Endothelial cell of umbilical vein (primary cell): ENCODE results near the gene GUK1. TPM values are rescaled to one million over a fixed set of nuclear protein-coding genes. Genes with fewer than 3 reads are reported as not detected.
A peak's percentile ranks its signal among the peaks of the same experiment; 100 is the strongest.

Experiments
- BruUV-seq: library from RNA; stranded (reverse); fragments of 400-500 nt; replicated peaks from 2 replicates; lab custom pipeline; 2021; lab: Mats Ljungman, UMichigan
- CTCF ChIA-PET: fragments of 300-600, 350-600 bp; sonication (Branson Sonifier 250); formaldehyde crosslinking; loops from one replicate; lab custom pipeline; 2021; ENCODE audit warnings: antibody characterized with exemption, inconsistent platforms; lab: Charles Lee
- POLR2A ChIA-PET: fragments of 300-600, 350-600 bp; sonication (Branson Sonifier 250); formaldehyde crosslinking; loops from one replicate; lab custom pipeline; 2021; ENCODE audit warnings: antibody characterized with exemption, inconsistent platforms; lab: Charles Lee
- DNase-seq: peaks from one replicate; pipeline ENCODE4 v3.0.0-alpha.2; 2011; ENCODE audit warnings: low read depth, low spot score
- FAIRE-seq: peaks from 2 replicates; lab custom pipeline; 2011; peaks lifted over from hg19 to GRCh38; lab: Jason Lieb, UNC
- H2AFZ ChIP-seq: 2 replicates; pipeline ENCODE4 v1.6.0; 2012; ENCODE audit warnings: low read depth, low read length, control low read depth, inconsistent platforms
- H3K27ac ChIP-seq: 2 replicates; pipeline ENCODE4 v1.5.1; 2011; ENCODE audit warnings: low read depth, mild to moderate bottlenecking, control low read depth, low read length, moderate library complexity; ENCODE audit not compliant: insufficient read depth
- H3K27me3 ChIP-seq, 2 experiments: 2 replicates each; pipeline versions ENCODE4 v1.6.0 to v1.6.1; 2011; ENCODE audit warnings: low read length in 2 of 2, mixed read lengths in 1 of 2; ENCODE audit not compliant: control insufficient read depth in 2 of 2, insufficient read depth in 2 of 2
- H3K36me3 ChIP-seq, 2 experiments: 2 replicates in 1 of 2; 3 replicates in 1 of 2; pipeline ENCODE4 v1.5.1; 2011; ENCODE audit warnings: low read length in 2 of 2, mild to moderate bottlenecking in 1 of 2, moderate library complexity in 1 of 2; ENCODE audit not compliant: control insufficient read depth in 2 of 2, insufficient read depth in 2 of 2; ENCODE audit errors: extremely low read depth in 1 of 2
- H3K4me1 ChIP-seq: 3 replicates; pipeline ENCODE4 v1.5.1; 2011; ENCODE audit warnings: mild to moderate bottlenecking, low read length; ENCODE audit not compliant: control insufficient read depth, insufficient read depth; ENCODE audit errors: extremely low read depth
- H3K4me2 ChIP-seq: 2 replicates; pipeline ENCODE4 v1.6.1; 2011; ENCODE audit warnings: low read length, control low read depth, mixed read lengths; ENCODE audit not compliant: insufficient read depth
- H3K4me3 ChIP-seq, 3 experiments: fragments of 200-600 bp in 1 of 3; sonication (generic), shearing (Covaris generic) in 1 of 3; replicated peaks in 1 of 3; 2 replicates each; pipeline ENCODE4 v1.5.1; 2011 to 2016; ENCODE audit warnings: control low read depth in 3 of 3, low read length in 3 of 3, mild to moderate bottlenecking in 2 of 3, inconsistent platforms in 1 of 3, low read depth in 1 of 3, moderate library complexity in 1 of 3; ENCODE audit not compliant: insufficient read depth in 1 of 3
- H3K79me2 ChIP-seq: 2 replicates; pipeline ENCODE4 v1.6.0; 2012; ENCODE audit warnings: low read length, inconsistent platforms; ENCODE audit not compliant: control insufficient read depth, insufficient read depth
- H3K9ac ChIP-seq: replicated peaks from 2 replicates; pipeline ENCODE3; 2011; ENCODE audit warnings: low read length, control low read depth; ENCODE audit not compliant: insufficient read depth; ENCODE audit errors: extremely low read depth
- H3K9me1 ChIP-seq: replicated peaks from 3 replicates; pipeline ENCODE4 v1.6.0; 2011; ENCODE audit warnings: mild to moderate bottlenecking, low read length; ENCODE audit not compliant: control insufficient read depth, insufficient read depth; ENCODE audit errors: extremely low read depth
- H3K9me3 ChIP-seq: replicated peaks from 2 replicates; pipeline ENCODE4 v1.5.1; 2012; ENCODE audit warnings: low read length, inconsistent platforms; ENCODE audit not compliant: control insufficient read depth, insufficient read depth
- H4K20me1 ChIP-seq: replicated peaks from 2 replicates; pipeline ENCODE3; 2011; ENCODE audit warnings: mild to moderate bottlenecking, low read length; ENCODE audit not compliant: control insufficient read depth, insufficient read depth; ENCODE audit errors: extremely low read depth
- CTCF ChIP-seq, 2 donors: IDR thresholded peaks; 1 replicate in 1 of 2; 2 replicates in 1 of 2; pipeline ENCODE4 v1.5.1; 2011; ENCODE audit warnings: low read length in 2 of 2, mild to moderate bottlenecking in 2 of 2, moderate library complexity in 2 of 2, control low read depth in 1 of 2, inconsistent platforms in 1 of 2, low read depth in 1 of 2; ENCODE audit not compliant: insufficient read depth in 1 of 2; ENCODE audit errors: extremely low read depth in 1 of 2
- dilution Hi-C: fragments of 300-500 bp; cut with MboI; formaldehyde crosslinking; loops from one replicate; pipeline ENCODE4 v1.15.0; 2019; ENCODE audit warnings: low sequenced_read_pairs; ENCODE audit not compliant: extremely low pct_ligation_motif_present
- intact Hi-C: fragments of 100-400 bp; cut with micrococcal nuclease; formaldehyde crosslinking; loops from one replicate; pipeline ENCODE4 v1.10.0; 2022
- polyA plus RNA-seq, 4 experiments: library from polyadenylated mRNA; depleted of rRNA in 3 of 4; stranded (reverse) in 3 of 4; unstranded in 1 of 4; fragments of >200 nt; gene quantifications; 2 replicates each; pipeline versions ENCODE4 v1.2.1 to v1.2.3, GENCODE V29; 2011 to 2012; ENCODE audit warnings: missing spikeins in 1 of 4
- total RNA-seq: library from RNA; stranded (reverse); gene quantifications from 2 replicates; pipeline ENCODE4 v1.2.3, GENCODE V29; 2021
- TF ChIP-seq, protein P1 (sequence below): IDR thresholded peaks from 2 replicates; pipeline ENCODE4 v1.6.1; 2011; ENCODE audit not compliant: insufficient read depth, insufficient read length

The GUK1 gene
- total and polyA plus RNA-seq, 2 donors (not counting 3 experiments of a cell fraction or from before 2014, with no cell fraction given): 239 to 742 TPM

DNA sequence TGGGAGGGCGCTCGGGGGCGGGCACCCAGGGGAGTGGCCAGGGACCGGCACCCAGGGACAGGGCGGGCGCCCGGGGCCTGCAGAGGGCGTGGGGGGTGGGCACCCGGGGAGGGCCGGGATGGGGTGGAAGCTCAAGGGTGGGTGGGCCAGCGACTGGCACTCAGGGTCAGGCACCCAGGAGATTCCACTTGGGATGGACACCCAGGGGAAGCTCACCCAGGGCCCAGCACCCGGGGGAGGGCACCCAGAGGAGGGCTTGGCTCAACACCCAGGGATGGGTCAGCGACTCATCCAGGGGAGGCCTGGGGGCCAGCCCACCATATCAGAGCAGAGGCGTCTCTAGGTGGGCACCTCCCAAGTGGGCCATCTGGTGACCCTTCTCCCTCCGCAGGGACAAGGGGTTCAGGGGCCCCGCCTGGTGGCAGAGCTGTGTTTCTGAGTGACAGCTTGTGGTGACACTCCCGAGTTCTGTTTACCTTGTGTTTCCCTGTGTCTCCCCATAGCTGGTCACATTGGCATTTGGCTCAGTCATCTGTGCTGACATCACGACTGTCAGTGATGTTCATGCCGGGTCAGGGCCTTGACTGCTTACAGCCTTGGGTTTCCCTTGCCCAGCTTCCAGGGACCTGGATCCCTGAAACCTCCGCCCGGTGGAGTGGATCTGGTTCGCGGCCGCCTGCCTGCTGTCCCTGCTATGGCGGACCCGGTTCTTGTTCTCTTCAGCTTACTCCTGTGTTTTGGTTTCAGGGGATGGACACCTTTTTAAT is 26.3 kb downstream of the GUK1 start:
- no TSS peak for BruUV-seq
- no peaks in the 10 kb centered on the region for H3K9me1 ChIP-seq
- DNase-seq (no peak), FAIRE-seq (no peak)
- peak overlapping the region; percentile 70 for H3K9ac ChIP-seq
- no peaks in the 10 kb centered on the region for H4K20me1 ChIP-seq
- TF ChIP-seq, protein P1, sequence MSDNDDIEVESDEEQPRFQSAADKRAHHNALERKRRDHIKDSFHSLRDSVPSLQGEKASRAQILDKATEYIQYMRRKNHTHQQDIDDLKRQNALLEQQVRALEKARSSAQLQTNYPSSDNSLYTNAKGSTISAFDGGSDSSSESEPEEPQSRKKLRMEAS: no peak
- peak in 1 of 2 donors; percentile 17 for TF ChIP-seq CTCF (IDR thresholded peaks at IDR 0.05; ENCODE audit: extremely low read depth in 1 of 2, insufficient read depth in 1 of 2, low read depth in 1 of 2, low read length in 2 of 2)
- intact Hi-C loops (loop anchor here (1.0 to 10.0 kb wide), 5 partner anchors 46 to 382 kb away; partner anchors contain the start of genes RNF187 and TRIM11), dilution Hi-C loops (no loop called here)
- H3K79me2 ChIP-seq: peaks cover 10% of the 10 kb centered on the region
- CTCF ChIA-PET: interaction anchor here (0.7 to 4.9 kb wide), 9 partner anchors 15 to 227 kb away, joined by 3 to 43 read pairs (median 4); no protein-coding TSS in a partner anchor
- peaks cover 29% of the 10 kb centered on the region for H3K4me1 ChIP-seq
- no peaks in the 10 kb centered on the region for H3K27me3 ChIP-seq
- no peak overlapping the region for H2AFZ ChIP-seq
- H3K36me3 ChIP-seq: no peaks in the 10 kb centered on the region
- H3K4me2 ChIP-seq: peak overlapping the region; percentile 60
- POLR2A ChIA-PET: interaction anchor here (0.7 to 1.5 kb wide), 4 partner anchors 23 to 291 kb away, joined by 3 to 4 read pairs (median 3); partner anchors contain the start of gene GUK1
- H3K9me3 ChIP-seq: no peaks in the 10 kb centered on the region
- H3K4me3 ChIP-seq: peak overlapping the region; percentile 6 to 67 (median 42)
- peak overlapping the region; percentile 71 for H3K27ac ChIP-seq
